Right lobe of liver (tissue), 4 donors: ENCODE measurements around the gene ZBED5.

Source experiments
- CTCF ChIP-seq, 4 donors: fragments of 200-600 bp in 3 of 4; fragments of 450-650 bp in 1 of 4; IDR thresholded peaks; one replicate each; pipeline versions ENCODE4 v1.5.1 to v1.8.0; 2016 to 2022; ENCODE audit warnings: antibody characterized with exemption in 4 of 4, mild to moderate bottlenecking in 2 of 4
- POLR2A ChIP-seq: fragments of 450-650 bp; IDR thresholded peaks from one replicate; pipeline ENCODE4 v1.6.1; 2017; ENCODE audit warnings: antibody characterized with exemption, mild to moderate bottlenecking
- donor health status: DM: no; HTN: no; CAD: no.
- donor health status: DM: no; HTN: no; CAD: no.
- donor health status: DM: no; HTN: yes; CAD: no.

- no peak for TF ChIP-seq CTCF (IDR thresholded peaks at IDR 0.05)
- TF ChIP-seq POLR2A, result no peak
These were observed 43.0 kb upstream of the ZBED5 start for GRCh38 chr11:10900681-10901415.
